Upper lobe of right lung (tissue), 1 donor: ENCODE data around the gene GRWD1. TPM values are rescaled to one million over a fixed set of nuclear protein-coding genes. Genes with fewer than 3 reads are reported as not detected.

Experiments
- ATAC-seq: fragments of 200-7000 bp; cut with Tn5 transposase; one replicate; pipeline ENCODE4 v1.9.1; 2020; ENCODE audit warnings: mild to moderate bottlenecking, moderate library complexity
- DNase-seq: peaks from one replicate; pipeline ENCODE4 v3.0.0-alpha.2; 2020
- H3K27ac ChIP-seq: fragments of 200-600 bp; one replicate; pipeline ENCODE4 v1.8.0; 2022
- H3K27me3 ChIP-seq: fragments of 200-600 bp; one replicate; pipeline ENCODE4 v1.8.0; 2022; ENCODE audit warnings: mild to moderate bottlenecking
- H3K36me3 ChIP-seq: fragments of 200-600 bp; one replicate; pipeline ENCODE4 v1.8.0; 2022
- H3K4me1 ChIP-seq: fragments of 200-600 bp; one replicate; pipeline ENCODE4 v1.8.0; 2022
- H3K4me3 ChIP-seq: fragments of 200-600 bp; one replicate; pipeline ENCODE4 v1.8.0; 2022; ENCODE audit warnings: mild to moderate bottlenecking
- H3K9me3 ChIP-seq: fragments of 200-600 bp; one replicate; pipeline ENCODE4 v1.8.0; 2022
- CTCF ChIP-seq: fragments of 200-600 bp; IDR thresholded peaks from one replicate; pipeline ENCODE4 v1.8.0; 2022; ENCODE audit warnings: antibody characterized with exemption
- intact Hi-C: fragments of 100-400 bp; cut with DNase I; formaldehyde crosslinking; loops from one replicate; pipeline ENCODE4 v1.11.0; 2022
- total RNA-seq: library from RNA; stranded (reverse); fragmentation: NEBNext Ultra II Directional; extraction: Animal tissue kit (Norgen Biotek cat#: 25700); gene quantifications from one replicate; pipeline ENCODE4 v1.2.1, GENCODE V29; 2021
- donor health status: DM: no; HTN: yes; CAD: no; lungs with severe emphysema.

The GRWD1 gene
- total RNA-seq, 1 donor from 2014 or later, result 27.1 TPM

GRCh38 chr19:48474084-48474592, 28.4 kb downstream of the GRWD1 start:
- no peak overlapping the region for H3K27ac ChIP-seq
- ATAC-seq (no peak), DNase-seq (no peak)
- intact Hi-C loops, result no loop called here
- no peak for TF ChIP-seq CTCF
- H3K4me1 ChIP-seq, result peaks cover 9% of the 10 kb centered on the region
- H3K4me3 ChIP-seq, result no peak overlapping the region
- peaks cover 80% of the 10 kb centered on the region for H3K36me3 ChIP-seq
- H3K27me3 ChIP-seq, result no peaks in the 10 kb centered on the region
- no peaks in the 10 kb centered on the region for H3K9me3 ChIP-seq

GRCh38 chr19:48475369-48476068, 29.7 kb downstream of the GRWD1 start:
- no peak overlapping the region for H3K27ac ChIP-seq
- no peak for ATAC-seq
- H3K4me3 ChIP-seq, result no peak overlapping the region
- H3K36me3 ChIP-seq, result peaks cover 78% of the 10 kb centered on the region
- intact Hi-C loops, result no loop called here
- DNase-seq, result no peak
- no peaks in the 10 kb centered on the region for H3K9me3 ChIP-seq
- no peak for TF ChIP-seq CTCF
- H3K4me1 ChIP-seq, result peaks cover 7% of the 10 kb centered on the region
- no peaks in the 10 kb centered on the region for H3K27me3 ChIP-seq

- Histone ChIP-seq H3K4me1 (peaks cover 9% of the 10 kb centered on the region), H3K4me3 (no peak overlapping the region), H3K27ac (no peak overlapping the region), H3K9me3 (no peaks in the 10 kb centered on the region), H3K36me3 (peaks cover 72% of the 10 kb centered on the region), H3K27me3 (no peaks in the 10 kb centered on the region)
- intact Hi-C loops, result no loop called here
- no peak for TF ChIP-seq CTCF
- ATAC-seq (no peak), DNase-seq (no peak)
Measured at GRCh38 chr19:48476176-48476575, 30.4 kb downstream of the GRWD1 start.

- Histone ChIP-seq H3K4me3 (no peak overlapping the region), H3K4me1 (peaks cover 19% of the 10 kb centered on the region), H3K36me3 (peaks cover 62% of the 10 kb centered on the region), H3K9me3 (no peaks in the 10 kb centered on the region), H3K27ac (no peak overlapping the region), H3K27me3 (no peaks in the 10 kb centered on the region)
- intact Hi-C loops, result no loop called here
- ATAC-seq (no peak), DNase-seq (no peak)
- no peak for TF ChIP-seq CTCF
Measured at GRCh38 chr19:48477067-48477685, 31.4 kb downstream of the GRWD1 start.

GRCh38 chr19:48477698-48478338, 32.0 kb downstream of the GRWD1 start:
- H3K9me3 ChIP-seq, result no peaks in the 10 kb centered on the region
- no peak for TF ChIP-seq CTCF
- H3K27ac ChIP-seq, result no peak overlapping the region
- H3K4me1 ChIP-seq, result peaks cover 19% of the 10 kb centered on the region
- DNase-seq (no peak), ATAC-seq (no peak)
- intact Hi-C loops, result no loop called here
- H3K36me3 ChIP-seq, result peaks cover 55% of the 10 kb centered on the region
- H3K4me3 ChIP-seq, result no peak overlapping the region
- no peaks in the 10 kb centered on the region for H3K27me3 ChIP-seq
